Pericardium fibroblast (primary cell): Measurements from ENCODE around the gene ACSM2B. TPM values are rescaled to one million over a fixed set of nuclear protein-coding genes. Genes with fewer than 3 reads are reported as not detected.

Experiments
- total RNA-seq: library from RNA; depleted of rRNA; stranded (reverse); fragments of >200 nt; gene quantifications from 2 replicates; pipeline ENCODE4 v1.2.3, GENCODE V29; 2015

ACSM2B gene, protein sequence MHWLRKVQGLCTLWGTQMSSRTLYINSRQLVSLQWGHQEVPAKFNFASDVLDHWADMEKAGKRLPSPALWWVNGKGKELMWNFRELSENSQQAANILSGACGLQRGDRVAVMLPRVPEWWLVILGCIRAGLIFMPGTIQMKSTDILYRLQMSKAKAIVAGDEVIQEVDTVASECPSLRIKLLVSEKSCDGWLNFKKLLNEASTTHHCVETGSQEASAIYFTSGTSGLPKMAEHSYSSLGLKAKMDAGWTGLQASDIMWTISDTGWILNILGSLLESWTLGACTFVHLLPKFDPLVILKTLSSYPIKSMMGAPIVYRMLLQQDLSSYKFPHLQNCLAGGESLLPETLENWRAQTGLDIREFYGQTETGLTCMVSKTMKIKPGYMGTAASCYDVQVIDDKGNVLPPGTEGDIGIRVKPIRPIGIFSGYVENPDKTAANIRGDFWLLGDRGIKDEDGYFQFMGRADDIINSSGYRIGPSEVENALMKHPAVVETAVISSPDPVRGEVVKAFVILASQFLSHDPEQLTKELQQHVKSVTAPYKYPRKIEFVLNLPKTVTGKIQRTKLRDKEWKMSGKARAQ
- total RNA-seq: not detected in 2 replicates

DNA sequence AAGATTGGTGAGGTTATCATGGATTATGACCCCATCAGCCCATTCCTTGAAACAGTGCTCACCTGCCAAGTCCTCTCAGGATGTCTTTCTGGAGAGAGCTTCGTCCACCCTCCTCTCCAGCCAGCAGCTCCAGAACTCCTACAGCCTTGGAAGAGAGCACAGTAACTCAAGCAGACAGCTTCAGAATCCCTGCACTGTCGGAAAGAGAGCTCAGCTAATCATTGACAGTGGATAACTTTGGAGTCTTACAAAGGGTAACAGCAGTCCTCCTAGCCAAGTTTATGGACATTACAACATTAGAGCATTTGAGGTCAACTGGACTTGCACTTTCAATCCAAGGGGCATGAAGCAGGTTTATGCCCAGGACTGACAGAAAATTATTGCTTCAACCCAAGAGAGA, at the start of gene ACSM2B:
TSS of gene ACSM2B (minus strand) at position 223 of the 400 bp plus-strand sequence. CDS start 11,522 bp downstream, outside the sequence.

Other genes starting within 250 kb of the ACSM2B start
- not detected in 2 replicates for gene GP2, start 248.9 kb downstream of the ACSM2B start, total RNA-seq
- not detected in 2 replicates for gene UMOD, start 223.7 kb downstream of the ACSM2B start, total RNA-seq
- not detected in 2 replicates for gene PDILT, start 171.6 kb downstream of the ACSM2B start, total RNA-seq
- gene ACSM5, start 166.8 kb downstream of the ACSM2B start, total RNA-seq: 4.6 TPM in 1 of 2 replicates, not detected in the other
- not detected in 2 replicates for gene ACSM2A, start 124.8 kb downstream of the ACSM2B start, total RNA-seq
- gene ACSM1, start 121.3 kb upstream of the ACSM2B start, total RNA-seq: 2.2 TPM in 1 of 2 replicates, not detected in the other
- gene THUMPD1, start 165.5 kb upstream of the ACSM2B start, total RNA-seq: 26.6 and 29.4 TPM in 2 replicates
- gene ACSM3, start 187.6 kb upstream of the ACSM2B start, total RNA-seq: 2.6 and 3.2 TPM in 2 replicates
- gene ERI2, start 230.1 kb upstream of the ACSM2B start, total RNA-seq: 4.9 and 17.1 TPM in 2 replicates
- 2.0 and 3.7 TPM in 2 replicates for gene REXO5, start 230.2 kb upstream of the ACSM2B start, total RNA-seq